Stimulated activated CD4-positive, alpha-beta T cell treated with anti-CD3 and anti-CD28 coated beads, Interleukin-1b, Interleukin-23, amount 100 ng/mL, for 24 hours (primary cell): ENCODE data around the gene ZNF614.
"Not testable (repeated sequence)": the region's sequence is repeated elsewhere in the genome, so short reads cannot be mapped to it uniquely, and the experiment has no call there.

Experiments used
- DNase-seq, 4 experiments: peaks; one replicate each; pipeline ENCODE4 v3.0.0-alpha.2; 2020; ENCODE audit warnings: low read depth in 4 of 4, low spot score in 1 of 4

ZNF614 gene

DNA sequence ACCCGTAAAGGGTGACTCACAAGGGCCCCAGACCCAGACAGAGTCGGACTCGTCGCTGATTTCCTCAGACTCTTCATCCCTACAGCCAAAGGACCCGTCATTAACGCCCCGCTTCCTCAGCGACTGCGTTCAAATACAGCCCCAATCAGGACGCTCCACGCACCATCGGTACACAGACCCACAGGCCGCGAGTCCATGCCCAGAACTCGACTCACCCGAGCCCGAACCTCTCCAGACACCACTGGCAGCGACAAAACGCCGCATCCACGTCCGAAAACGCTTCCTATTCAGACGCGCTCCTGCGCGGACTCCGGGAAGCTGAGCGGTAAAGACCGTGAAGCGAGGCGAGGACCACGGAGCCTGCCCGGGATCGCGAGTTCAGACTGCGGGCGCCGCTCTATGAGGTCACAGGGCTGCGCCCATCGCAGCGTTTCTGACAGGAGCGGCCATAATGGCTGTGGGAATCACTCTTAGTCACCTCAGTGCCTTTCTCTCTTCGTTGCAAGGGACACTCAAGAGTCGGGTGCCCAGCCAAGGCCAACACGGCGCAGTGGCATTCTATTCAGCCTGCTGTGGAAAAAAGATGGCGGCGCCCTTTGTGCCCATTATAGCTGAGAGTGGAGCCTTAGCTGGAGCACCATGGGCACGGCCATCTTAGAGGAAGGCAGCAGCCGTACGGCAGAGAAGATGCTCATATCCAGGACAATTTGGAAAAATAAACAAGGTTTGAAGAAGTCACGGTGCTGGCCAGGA, at the start of gene ZNF614:
TSS of gene ZNF614 (minus strand) at position 353 of the 753 bp plus-strand sequence. CDS start 2,634 bp downstream, outside the sequence.
- DNase-seq = peak; percentile 65 to 77 (median 72)

DNA sequence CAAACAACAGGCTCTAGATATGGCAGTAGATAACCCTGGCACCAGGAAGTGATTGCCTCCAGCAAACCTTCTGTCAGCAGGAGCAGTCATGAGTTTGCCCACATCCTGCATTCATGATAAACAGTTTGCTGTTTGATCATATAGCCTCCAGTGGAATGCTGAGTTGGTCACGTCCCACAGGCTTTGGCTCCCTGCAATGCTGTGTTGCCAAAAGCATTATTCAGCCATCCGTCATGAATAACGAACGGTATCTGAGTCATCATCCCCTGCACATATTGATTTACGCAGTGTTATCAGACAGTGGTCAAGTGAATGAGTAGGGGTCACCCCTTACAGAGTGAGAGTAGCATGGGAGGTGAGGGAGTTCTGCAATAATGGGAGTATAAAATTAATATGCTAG, 42.3 kb upstream of the ZNF614 start:
- no peak for DNase-seq

DNA sequence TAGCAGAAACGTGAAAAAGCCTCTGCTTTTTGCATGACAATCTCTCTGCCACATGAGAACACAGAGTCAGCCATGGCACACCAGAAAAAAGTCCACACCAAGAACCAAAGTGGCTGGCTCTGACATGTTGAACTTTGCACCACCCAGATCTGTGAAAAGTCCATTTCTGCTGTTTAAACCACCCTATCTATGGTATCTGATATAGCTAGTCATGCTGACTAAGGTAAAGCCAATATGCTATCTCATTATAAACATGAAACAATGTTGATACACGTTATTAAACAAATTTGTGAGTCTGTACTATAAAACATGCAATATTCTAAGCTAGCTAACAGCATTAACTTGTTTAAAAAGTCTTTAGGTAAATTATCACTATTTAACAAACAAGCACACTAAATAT, 41.5 kb upstream of the ZNF614 start:
- DNase-seq = no peak

DNA sequence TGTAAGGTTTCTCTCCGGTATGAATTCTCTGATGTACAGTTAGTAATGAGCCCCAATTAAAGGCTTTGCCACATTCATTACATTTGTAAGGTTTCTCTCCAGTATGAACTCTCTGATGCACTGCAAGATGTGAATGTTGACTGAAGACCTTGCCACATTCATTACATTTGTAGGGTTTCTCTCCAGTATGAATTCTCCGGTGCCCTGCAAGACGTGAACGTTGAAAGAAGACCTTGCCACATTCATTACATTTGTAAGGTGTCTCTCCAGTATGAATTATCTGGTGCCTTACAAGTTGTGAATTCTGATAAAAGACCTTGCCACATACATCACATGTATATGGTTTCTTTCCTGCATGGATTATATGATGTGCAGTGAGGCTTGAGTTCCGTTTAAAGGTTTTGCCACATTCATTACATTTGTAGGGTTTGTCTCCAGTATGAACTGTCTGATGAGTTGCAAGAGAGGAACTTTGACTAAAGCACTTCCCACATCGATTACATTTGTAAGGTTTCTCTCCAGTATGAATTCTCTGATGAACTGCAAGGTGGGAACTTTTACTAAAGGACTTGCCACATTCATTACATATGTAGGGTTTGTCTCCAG, 38.2 kb upstream of the ZNF614 start:
- DNase-seq = no peak

- no peak for DNase-seq
These were observed 37.2 kb upstream of the ZNF614 start for GRCh38 chr19:52065399-52065798.

DNA sequence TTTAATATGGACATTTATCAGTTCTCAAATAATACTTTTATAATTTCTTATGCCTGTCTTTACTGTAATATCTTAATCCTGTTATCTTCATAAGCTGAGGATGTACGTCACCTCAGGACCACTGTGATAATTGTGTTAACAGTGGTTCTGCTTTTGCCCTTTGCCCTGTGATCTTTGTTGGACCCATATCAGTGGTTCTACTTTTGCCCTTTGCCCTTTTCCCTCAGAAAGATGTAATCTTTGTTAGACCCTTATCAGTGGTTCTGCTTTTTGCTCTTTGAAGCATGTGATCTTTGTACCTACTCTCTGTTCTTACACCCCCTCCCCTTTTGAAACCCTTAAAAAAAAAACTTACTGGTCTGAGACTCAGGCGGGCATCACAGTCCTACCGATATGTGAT, 28.3 kb upstream of the ZNF614 start:
- not testable (repeated sequence) for DNase-seq

GRCh38 chr19:52051736-52052135, 23.6 kb upstream of the ZNF614 start:
- DNase-seq = not testable (repeated sequence)

GRCh38 chr19:52048555-52049501, 20.6 kb upstream of the ZNF614 start, which contains the start of gene ZNF432:
Gene ZNF432, minus strand, starts transcription at chr19:52048838. Its CDS starts 1,970 bp downstream, at chr19:52046868.
- DNase-seq = peak; percentile 51 to 67 (median 60)

DNA sequence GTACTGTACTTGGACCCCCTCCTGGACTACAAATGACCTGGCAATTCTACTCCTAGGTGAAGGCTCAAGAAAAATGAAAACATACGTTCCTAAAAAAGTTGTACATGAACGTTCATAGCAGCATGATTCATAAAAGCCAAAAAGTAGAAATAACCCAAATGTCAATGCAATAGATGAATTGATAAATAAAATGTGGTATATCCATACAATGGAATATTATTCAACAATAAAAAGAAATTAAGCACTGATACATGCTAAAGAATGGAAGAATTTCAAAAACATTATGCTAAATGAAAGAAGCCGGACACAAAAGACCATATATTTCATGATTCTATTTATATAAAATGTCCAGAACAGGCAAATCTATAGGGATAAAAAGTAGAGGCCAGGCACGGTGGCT, 11.0 kb upstream of the ZNF614 start:
- no peak for DNase-seq

DNA sequence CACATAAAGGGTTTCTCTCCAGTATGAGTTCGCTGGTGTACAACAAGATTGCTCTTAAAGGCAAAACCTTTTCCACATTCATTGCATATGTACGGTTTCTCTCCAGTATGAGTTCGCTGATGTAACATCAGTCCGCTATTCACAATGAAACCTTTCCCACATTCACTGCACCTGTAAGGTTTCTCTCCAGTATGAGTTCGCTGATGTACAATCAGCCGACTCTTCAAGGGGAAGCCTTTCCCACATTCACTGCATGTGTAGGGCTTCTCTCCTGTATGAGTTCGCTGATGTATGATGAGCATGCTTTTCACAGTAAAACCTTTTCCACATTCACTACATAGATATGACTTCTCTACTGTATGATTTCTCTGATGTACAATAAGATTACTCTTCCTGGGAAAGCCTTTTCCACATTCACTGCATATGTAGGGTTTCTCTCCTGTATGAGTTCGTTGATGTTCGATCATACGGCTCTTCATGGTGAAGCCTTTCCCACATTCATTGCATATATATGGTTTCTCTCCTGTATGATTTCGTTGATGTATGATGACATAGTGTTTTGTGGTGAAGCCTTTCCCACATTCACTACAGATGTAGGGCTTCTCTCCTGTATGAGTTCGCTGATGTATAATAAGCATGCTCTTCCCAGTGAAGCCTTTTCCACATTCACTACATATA, 6.0 kb upstream of the ZNF614 start:
- no peak for DNase-seq

GRCh38 chr19:52028780-52029123, 573 bp upstream of the ZNF614 start:
- DNase-seq = no peak

- not testable (repeated sequence) for DNase-seq
These were observed 1.8 kb downstream of the ZNF614 start for GRCh38 chr19:52026255-52026990.

DNA sequence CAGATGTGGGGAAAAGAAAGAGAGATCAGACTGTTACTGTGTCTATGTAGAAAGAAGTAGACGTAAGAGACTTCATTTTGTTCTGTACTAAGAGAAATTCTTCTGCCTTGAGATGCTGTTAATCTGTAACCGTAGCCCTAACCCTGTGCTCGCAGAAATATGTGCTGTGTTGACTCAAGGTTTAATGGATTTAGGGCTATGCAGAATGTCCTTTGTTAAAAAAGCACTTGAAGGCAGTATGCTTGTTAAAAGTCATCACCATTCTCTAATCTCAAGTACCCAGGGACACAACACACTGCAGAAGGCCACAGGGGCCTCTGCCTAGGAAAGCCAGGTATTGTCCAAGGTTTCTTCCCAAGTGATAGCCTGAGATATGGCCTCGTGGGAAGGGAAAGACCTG, 3.7 kb downstream of the ZNF614 start:
- not testable (repeated sequence) for DNase-seq

DNA sequence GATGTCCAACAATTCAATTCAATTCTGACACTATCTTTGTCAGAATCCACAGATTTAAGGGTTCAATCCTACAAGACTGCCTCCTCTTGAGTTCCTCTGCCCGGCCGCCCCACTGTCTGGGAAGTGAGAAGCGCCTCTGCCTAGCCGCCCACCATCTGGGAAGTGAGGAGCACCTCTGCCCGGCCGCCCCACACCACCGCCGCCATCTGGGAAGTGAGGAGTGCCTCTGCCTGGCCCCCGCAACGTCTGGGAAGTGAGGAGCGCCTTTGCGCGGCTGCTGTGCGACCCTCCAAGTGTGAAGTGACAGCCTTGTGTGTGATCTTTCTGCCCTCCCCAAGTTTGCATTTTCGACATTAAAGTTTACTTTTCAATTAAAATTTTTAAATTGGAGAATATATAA, 6.0 kb downstream of the ZNF614 start:
- no peak for DNase-seq

DNA sequence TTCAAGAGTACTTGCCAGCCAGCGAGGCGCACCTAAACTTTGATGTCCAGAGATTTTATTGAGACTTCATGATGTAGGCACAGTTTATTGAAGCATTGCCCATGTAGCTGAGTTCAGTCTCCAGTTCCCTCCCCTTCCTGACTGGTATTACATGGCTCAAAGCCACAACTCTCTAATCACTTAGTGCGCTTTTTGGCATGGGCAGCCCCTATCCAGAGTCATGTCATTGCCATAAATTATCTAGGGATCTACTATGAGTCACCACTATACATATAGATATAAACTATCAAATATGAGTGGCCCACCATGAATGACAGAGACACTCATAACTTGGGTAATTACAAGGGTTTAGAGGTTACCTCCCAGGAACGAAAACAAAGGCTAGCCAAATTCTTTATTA, 7.7 kb downstream of the ZNF614 start:
- no peak for DNase-seq

DNA sequence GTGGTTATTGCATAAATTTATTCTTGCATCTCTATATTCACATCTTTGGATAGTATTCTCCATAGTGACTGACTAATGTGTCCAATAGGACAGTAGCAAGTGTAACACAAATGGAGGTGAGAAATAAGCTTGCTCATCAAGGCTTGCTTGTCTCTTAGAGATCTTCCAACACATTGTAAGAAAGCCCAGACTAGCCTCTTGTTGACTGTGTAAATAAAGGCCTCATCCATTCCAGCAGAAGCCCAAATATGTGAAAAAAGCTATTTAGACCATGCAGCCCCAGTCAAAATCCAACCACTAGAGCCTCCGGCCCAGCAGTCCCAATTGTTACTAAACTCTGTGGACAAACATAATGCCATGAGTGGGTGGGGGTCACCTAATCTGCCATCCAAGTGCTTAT, 17.5 kb downstream of the ZNF614 start:
- DNase-seq = no peak

GRCh38 chr19:52007806-52008557, 20.2 kb downstream of the ZNF614 start, which contains the start of gene ZNF615:
Gene ZNF615, minus strand, starts transcription at chr19:52008211. Its CDS starts 4,500 bp downstream, at chr19:52003711.
- peak; percentile 71 to 82 (median 74) for DNase-seq

DNA sequence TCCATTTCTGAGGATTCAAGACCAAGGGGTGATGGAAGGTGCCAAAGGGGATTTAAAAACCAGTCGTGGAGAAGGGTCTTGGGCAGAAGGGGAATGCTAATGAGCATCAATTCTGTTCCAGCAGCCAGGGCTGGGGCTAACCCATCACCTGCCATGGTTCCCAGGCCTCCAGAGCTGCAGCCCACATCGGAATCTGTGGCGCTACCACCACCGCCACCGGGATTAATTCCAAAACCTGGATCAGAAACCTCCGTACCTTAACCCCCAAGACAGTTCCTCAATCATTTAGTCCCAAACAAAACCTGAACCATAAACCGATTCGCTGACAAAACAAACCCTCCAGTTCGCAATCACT, 20.8 kb downstream of the ZNF614 start:
- no peak for DNase-seq

- no peak for DNase-seq
These were observed 34.0 kb downstream of the ZNF614 start for GRCh38 chr19:51994048-51994644.
